Esophagus squamous epithelium (tissue), 5 donors: Measurements from ENCODE around the gene EFCAB13. TPM values are rescaled to one million over a fixed set of nuclear protein-coding genes. Genes with fewer than 3 reads are reported as not detected.

Experiments used
- DNase-seq: peaks from one replicate; lab custom pipeline; 2025; lab: John Stamatoyannopoulos, UW
- H3K27ac ChIP-seq, 4 donors: fragments of 200-600 bp; sonication (generic); one replicate each; pipeline ENCODE4 v1.5.1; 2016 to 2019; ENCODE audit warnings: mild to moderate bottlenecking in 1 of 4
- H3K27me3 ChIP-seq, 4 donors: fragments of 200-600 bp; sonication (generic); 1 replicate in 3 of 4; 2 replicates in 1 of 4; pipeline versions ENCODE4 v1.5.1 to v1.6.0; 2017 to 2021; ENCODE audit warnings: antibody characterized with exemption in 1 of 4
- H3K36me3 ChIP-seq, 3 donors: fragments of 200-600 bp; sonication (generic); one replicate each; pipeline ENCODE4 v1.5.1; 2016 to 2019
- H3K4me1 ChIP-seq, 3 donors: fragments of 200-600 bp; sonication (generic); one replicate each; pipeline ENCODE4 v1.5.1; 2017 to 2019
- H3K4me3 ChIP-seq, 4 donors: fragments of 200-600 bp; sonication (generic); 1 replicate in 3 of 4; 2 replicates in 1 of 4; pipeline ENCODE4 v1.5.1; 2016 to 2019; ENCODE audit warnings: mild to moderate bottlenecking in 2 of 4, moderate library complexity in 1 of 4
- H3K9me3 ChIP-seq, 3 donors: fragments of 200-600 bp; sonication (generic); one replicate each; pipeline ENCODE4 v1.5.1; 2016 to 2019
- POLR2A ChIP-seq, 4 donors: fragments of 450-650 bp; IDR thresholded peaks; one replicate each; pipeline ENCODE4 v1.6.1; 2017; ENCODE audit warnings: antibody characterized with exemption in 4 of 4, mild to moderate bottlenecking in 4 of 4, moderate library complexity in 3 of 4
- WGBS, 2 donors: methylation state at CpG; one replicate each; pipeline ENCODE4 v1.1.5; 2018; 5-methylcytosine and 5-hydroxymethylcytosine counted together
- intact Hi-C: fragments of 100-400 bp; cut with DNase I; formaldehyde crosslinking; loops from one replicate; pipeline ENCODE4 v1.15.0; 2022
- total RNA-seq, 4 donors: library from RNA; depleted of rRNA; stranded (reverse); fragments of >200 nt; gene quantifications; one replicate each; pipeline ENCODE4 v1.1.0, GENCODE V29; 2016
- TF ChIP-seq, protein P1 (sequence below), 6 experiments: fragments of 450-650 bp in 4 of 6; fragments of 200-600 bp in 2 of 6; sonication (generic) in 2 of 6; IDR thresholded peaks; one replicate each; pipeline ENCODE4 v1.5.1; 2016 to 2019; ENCODE audit warnings: antibody characterized with exemption in 6 of 6, mild to moderate bottlenecking in 4 of 6, moderate library complexity in 4 of 6
- donor health status: DM: yes; HTN: yes; CAD: no.

The EFCAB13 gene
- total RNA-seq, 4 donors from 2014 or later = 0.31 to 6.7 (median 2.4) TPM

DNA sequence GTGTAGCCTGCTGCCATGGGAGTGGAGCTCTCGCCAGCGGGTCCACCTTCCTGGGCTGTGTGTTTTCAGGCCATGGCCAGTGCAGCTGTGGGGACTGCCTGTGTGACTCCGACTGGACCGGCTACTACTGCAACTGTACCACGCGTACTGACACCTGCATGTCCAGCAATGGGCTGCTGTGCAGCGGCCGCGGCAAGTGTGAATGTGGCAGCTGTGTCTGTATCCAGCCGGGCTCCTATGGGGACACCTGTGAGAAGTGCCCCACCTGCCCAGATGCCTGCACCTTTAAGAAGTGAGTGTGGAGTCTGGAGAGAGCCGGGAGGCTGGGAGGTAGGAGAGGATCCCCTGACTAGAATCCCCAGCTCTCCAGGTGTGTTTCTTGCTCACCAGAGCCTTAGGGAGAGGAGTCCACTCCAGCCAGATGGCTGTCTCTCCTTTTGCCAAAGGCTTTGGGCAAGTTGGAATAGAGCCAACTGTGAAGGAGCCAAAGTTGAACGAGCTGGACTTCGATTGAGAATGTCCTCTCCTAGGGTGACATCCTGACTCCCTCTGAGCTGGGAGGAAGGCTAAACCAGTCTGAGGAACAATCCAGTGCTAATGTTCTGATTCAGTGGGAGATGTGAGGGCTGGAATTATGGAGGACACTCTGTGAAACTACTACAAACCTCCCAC is 24.4 kb upstream of the EFCAB13 start:
- peaks cover 0 to 41% (median 0%) of the 10 kb centered on the region in 3 donors for H3K36me3 ChIP-seq
- TF ChIP-seq POLR2A (IDR thresholded peaks at IDR 0.05) = no peak
- TF ChIP-seq, protein P1, sequence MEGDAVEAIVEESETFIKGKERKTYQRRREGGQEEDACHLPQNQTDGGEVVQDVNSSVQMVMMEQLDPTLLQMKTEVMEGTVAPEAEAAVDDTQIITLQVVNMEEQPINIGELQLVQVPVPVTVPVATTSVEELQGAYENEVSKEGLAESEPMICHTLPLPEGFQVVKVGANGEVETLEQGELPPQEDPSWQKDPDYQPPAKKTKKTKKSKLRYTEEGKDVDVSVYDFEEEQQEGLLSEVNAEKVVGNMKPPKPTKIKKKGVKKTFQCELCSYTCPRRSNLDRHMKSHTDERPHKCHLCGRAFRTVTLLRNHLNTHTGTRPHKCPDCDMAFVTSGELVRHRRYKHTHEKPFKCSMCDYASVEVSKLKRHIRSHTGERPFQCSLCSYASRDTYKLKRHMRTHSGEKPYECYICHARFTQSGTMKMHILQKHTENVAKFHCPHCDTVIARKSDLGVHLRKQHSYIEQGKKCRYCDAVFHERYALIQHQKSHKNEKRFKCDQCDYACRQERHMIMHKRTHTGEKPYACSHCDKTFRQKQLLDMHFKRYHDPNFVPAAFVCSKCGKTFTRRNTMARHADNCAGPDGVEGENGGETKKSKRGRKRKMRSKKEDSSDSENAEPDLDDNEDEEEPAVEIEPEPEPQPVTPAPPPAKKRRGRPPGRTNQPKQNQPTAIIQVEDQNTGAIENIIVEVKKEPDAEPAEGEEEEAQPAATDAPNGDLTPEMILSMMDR (IDR thresholded peaks at IDR 0.05) = no peak
- peaks cover 0 to 6% (median 0%) of the 10 kb centered on the region in 3 donors for H3K9me3 ChIP-seq
- WGBS, 2 donors = no CpG with 5 or more reads among the region's 13 CpGs
- no peak for DNase-seq
- H3K4me3 ChIP-seq = no peak overlapping the region
- H3K27ac ChIP-seq = no peak overlapping the region
- intact Hi-C loops = no loop called here
- peaks cover 0 to 12% (median 11%) of the 10 kb centered on the region in 3 donors for H3K4me1 ChIP-seq
- no peaks in the 10 kb centered on the region for H3K27me3 ChIP-seq

DNA sequence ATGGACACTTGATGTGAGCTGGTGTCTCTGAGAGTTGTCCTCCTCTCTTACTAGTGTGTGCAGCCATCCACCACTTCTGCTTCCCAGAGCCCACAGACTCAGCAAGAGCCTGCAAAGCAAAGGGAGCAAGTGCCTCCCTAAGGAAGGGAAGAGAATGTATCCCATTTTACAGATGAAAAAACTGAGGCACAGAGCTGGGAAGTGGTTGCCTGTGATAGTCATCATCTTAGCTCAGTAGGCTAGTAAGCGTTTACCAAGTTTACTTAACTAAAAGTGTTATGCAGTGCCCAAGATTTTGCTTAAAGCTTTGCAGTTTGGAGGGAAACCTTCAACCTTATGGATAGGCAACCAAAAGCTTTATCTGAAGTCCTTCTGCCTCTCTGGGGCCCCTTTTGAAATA is 23.0 kb upstream of the EFCAB13 start:
- 90 to 100% methylated on average over 1 of the region's 1 CpG for WGBS, 2 donors
- Histone ChIP-seq H3K4me3 (no peak overlapping the region), H3K4me1 (peaks cover 0 to 10% (median 5%) of the 10 kb centered on the region in 3 donors), H3K36me3 (peaks cover 0 to 41% (median 0%) of the 10 kb centered on the region in 3 donors), H3K9me3 (peaks cover 0 to 6% (median 0%) of the 10 kb centered on the region in 3 donors), H3K27ac (no peak overlapping the region), H3K27me3 (no peaks in the 10 kb centered on the region)
- TF ChIP-seq, protein P1 (IDR thresholded peaks at IDR 0.05) = no peak
- no peak for TF ChIP-seq POLR2A (IDR thresholded peaks at IDR 0.05)
- intact Hi-C loops = no loop called here
- no peak for DNase-seq

DNA sequence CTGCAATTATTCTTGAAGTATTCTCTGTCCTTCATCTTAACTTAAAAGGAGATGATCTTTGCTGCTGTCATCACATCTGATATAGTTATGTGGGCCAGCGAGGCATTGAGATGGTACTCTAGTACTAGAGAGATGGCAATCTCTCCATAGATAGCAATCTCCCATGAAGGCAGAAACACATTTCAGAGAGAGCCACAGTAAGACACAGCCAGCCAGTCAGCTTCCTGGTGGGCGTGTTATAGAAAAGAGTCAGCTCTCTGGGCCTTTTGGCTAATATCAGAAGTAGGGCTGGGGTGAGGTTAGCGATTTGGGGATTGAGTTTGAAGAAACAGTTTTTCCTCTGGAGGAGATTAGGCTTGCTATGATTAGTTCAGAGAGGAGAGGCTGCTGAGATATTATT is 22.6 kb upstream of the EFCAB13 start:
- 55 to 84% methylated on average over 3 of the region's 3 CpGs for WGBS, 2 donors
- H3K36me3 ChIP-seq = peaks cover 0 to 41% (median 0%) of the 10 kb centered on the region in 3 donors
- intact Hi-C loops = no loop called here

DNA sequence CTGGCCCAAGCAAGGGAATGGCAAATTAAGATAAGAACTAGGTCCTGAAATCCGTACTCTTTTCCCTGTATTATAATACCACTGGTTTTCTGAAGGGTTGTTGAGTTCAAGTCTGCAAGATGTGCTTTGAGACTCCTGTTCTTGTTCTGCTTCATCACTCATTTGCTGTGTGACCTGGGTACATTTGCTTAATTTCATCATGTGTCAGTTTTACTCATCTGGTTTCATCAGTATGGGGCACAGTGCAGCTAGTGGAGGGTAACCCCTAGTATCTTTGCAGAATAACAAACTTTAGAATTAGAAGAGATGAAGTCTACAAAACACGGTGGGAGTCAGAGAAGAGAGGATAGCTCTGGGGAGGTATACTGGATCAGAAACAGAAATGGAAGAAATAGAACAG is 21.9 kb upstream of the EFCAB13 start:
- no peak for DNase-seq
- TF ChIP-seq, protein P1 (IDR thresholded peaks at IDR 0.05) = no peak
- TF ChIP-seq POLR2A (IDR thresholded peaks at IDR 0.05) = no peak
- H3K4me1 ChIP-seq = peaks cover 0 to 15% (median 11%) of the 10 kb centered on the region in 3 donors
- no peaks in the 10 kb centered on the region for H3K27me3 ChIP-seq
- H3K9me3 ChIP-seq = peaks cover 0 to 6% (median 0%) of the 10 kb centered on the region in 3 donors
- intact Hi-C loops = no loop called here
- peaks cover 0 to 41% (median 0%) of the 10 kb centered on the region in 3 donors for H3K36me3 ChIP-seq
- WGBS, 2 donors = 72 to 84% methylated on average over 2 of the region's 2 CpGs
- no peak overlapping the region for H3K4me3 ChIP-seq
- H3K27ac ChIP-seq = no peak overlapping the region

More for the DNA sequence above, 22.6 kb upstream of the EFCAB13 start:
- Histone ChIP-seq H3K27me3 (no peaks in the 10 kb centered on the region), H3K9me3 (peaks cover 0 to 6% (median 0%) of the 10 kb centered on the region in 3 donors), H3K27ac (no peak overlapping the region), H3K4me3 (no peak overlapping the region), H3K4me1 (peaks cover 0 to 14% (median 10%) of the 10 kb centered on the region in 3 donors)
- no peak for TF ChIP-seq POLR2A (IDR thresholded peaks at IDR 0.05)
- TF ChIP-seq, protein P1 (IDR thresholded peaks at IDR 0.05) = no peak
- DNase-seq = no peak

DNA sequence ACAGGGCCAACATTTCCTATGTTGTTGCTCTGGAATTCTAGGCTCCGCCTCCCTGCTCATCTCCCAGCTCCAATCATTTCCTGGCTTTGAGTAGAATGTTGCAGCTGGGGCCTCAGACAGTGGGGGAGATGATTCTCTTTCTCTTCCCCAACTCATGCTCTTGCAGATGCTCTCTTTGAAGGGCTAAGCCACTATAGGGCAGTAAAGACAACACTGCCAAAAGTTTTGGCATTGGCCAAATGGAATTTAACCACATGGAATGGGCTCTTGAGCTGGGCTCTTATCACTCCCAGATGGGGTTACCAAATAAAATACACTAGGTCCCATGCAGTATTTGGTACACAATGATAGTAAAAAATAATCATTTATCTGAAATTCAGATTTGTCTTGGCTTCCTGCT is 19.6 kb upstream of the EFCAB13 start:
- peaks cover 0 to 41% (median 0%) of the 10 kb centered on the region in 3 donors for H3K36me3 ChIP-seq
- no peak overlapping the region for H3K27ac ChIP-seq
- peaks cover 0 to 6% (median 0%) of the 10 kb centered on the region in 3 donors for H3K9me3 ChIP-seq
- H3K4me3 ChIP-seq = no peak overlapping the region
- H3K27me3 ChIP-seq = no peaks in the 10 kb centered on the region
- TF ChIP-seq POLR2A (IDR thresholded peaks at IDR 0.05) = no peak
- TF ChIP-seq, protein P1 (IDR thresholded peaks at IDR 0.05) = no peak
- peaks cover 0 to 15% (median 11%) of the 10 kb centered on the region in 3 donors for H3K4me1 ChIP-seq
- WGBS, 2 donors = 83 to 100% methylated on average over 1 of the region's 1 CpG
- intact Hi-C loops = no loop called here
- DNase-seq = no peak
